Liver (tissue), 9 donors: ENCODE results near the gene EIF4G3. TPM values are rescaled to one million over a fixed set of nuclear protein-coding genes. Genes with fewer than 3 reads are reported as not detected.

ENCODE experiments used
- DNase-seq: peaks from one replicate; pipeline ENCODE4 v3.0.0-alpha.2; 2017; ENCODE audit warnings: low spot score
- H3K27ac ChIP-seq, 2 donors: one replicate each; pipeline ENCODE4 v1.7.0; 2013; ENCODE audit warnings: inconsistent platforms in 2 of 2, low read length in 2 of 2, control low read depth in 1 of 2, low read depth in 1 of 2, mild to moderate bottlenecking in 1 of 2
- H3K27me3 ChIP-seq, 4 donors: one replicate each; pipeline versions ENCODE4 v1.6.1 to v1.7.0; 2013; ENCODE audit warnings: low read length in 3 of 4, inconsistent platforms in 1 of 4, mild to moderate bottlenecking in 1 of 4, moderate library complexity in 1 of 4; ENCODE audit not compliant: control insufficient read depth in 4 of 4, insufficient read depth in 4 of 4
- H3K36me3 ChIP-seq, 4 donors: one replicate each; pipeline versions ENCODE4 v1.6.1 to v1.7.0; 2013; ENCODE audit warnings: low read length in 3 of 4, mild to moderate bottlenecking in 3 of 4, low read depth in 1 of 4, moderate library complexity in 1 of 4; ENCODE audit not compliant: control insufficient read depth in 4 of 4, insufficient read depth in 3 of 4
- H3K4me1 ChIP-seq, 4 donors: one replicate each; pipeline versions ENCODE4 v1.6.1 to v1.7.0; 2013; ENCODE audit warnings: low read length in 3 of 4, mild to moderate bottlenecking in 3 of 4, moderate library complexity in 1 of 4; ENCODE audit not compliant: control insufficient read depth in 4 of 4, insufficient read depth in 4 of 4
- H3K4me3 ChIP-seq, 3 donors: one replicate each; pipeline versions ENCODE4 v1.6.1 to v1.7.0; 2013; ENCODE audit warnings: low read length in 3 of 3, control low read depth in 1 of 3, low read depth in 1 of 3, mild to moderate bottlenecking in 1 of 3
- H3K9ac ChIP-seq, 2 donors: one replicate each; pipeline ENCODE4 v1.7.0; 2013; ENCODE audit warnings: low read length in 2 of 2, mild to moderate bottlenecking in 2 of 2, moderate library complexity in 2 of 2, control low read depth in 1 of 2, low read depth in 1 of 2
- H3K9me3 ChIP-seq, 4 donors: one replicate each; pipeline versions ENCODE4 v1.6.1 to v1.7.0; 2013; ENCODE audit warnings: low read length in 3 of 4; ENCODE audit not compliant: control insufficient read depth in 4 of 4
- ATF3 ChIP-seq: IDR thresholded peaks from 2 replicates; pipeline ENCODE4 v1.6.1; 2016; ENCODE audit warnings: antibody characterized with exemption
- CTCF ChIP-seq: fragments of 150-350 bp; IDR thresholded peaks from 2 replicates; pipeline ENCODE4 v1.5.1; 2017; ENCODE audit warnings: improper control_type of control experiment, low read depth, low read length; ENCODE audit not compliant: missing input control
- EGR1 ChIP-seq, 2 donors: IDR thresholded peaks; 2 replicates each; pipeline ENCODE4 v1.6.1; 2016 to 2018; ENCODE audit warnings: antibody characterized with exemption in 2 of 2, low read depth in 2 of 2
- FOXA1 ChIP-seq: IDR thresholded peaks from 2 replicates; pipeline ENCODE4 v1.6.1; 2016; ENCODE audit warnings: antibody characterized with exemption
- HNF4A ChIP-seq, 2 donors: conservative IDR thresholded peaks; 2 replicates each; pipeline ENCODE4 v1.6.1; 2016; ENCODE audit warnings: antibody characterized with exemption in 2 of 2, mild to moderate bottlenecking in 2 of 2
- HNF4G ChIP-seq: IDR thresholded peaks from 2 replicates; pipeline ENCODE4 v1.6.1; 2016; ENCODE audit warnings: antibody characterized with exemption
- JUND ChIP-seq, 2 donors: IDR thresholded peaks; 2 replicates each; pipeline ENCODE4 v1.6.1; 2016; ENCODE audit warnings: antibody characterized with exemption in 2 of 2
- MAX ChIP-seq: IDR thresholded peaks from 2 replicates; pipeline ENCODE4 v1.6.1; 2016; ENCODE audit warnings: antibody characterized with exemption
- NR2F2 ChIP-seq: IDR thresholded peaks from 2 replicates; pipeline ENCODE4 v1.6.1; 2016; ENCODE audit warnings: antibody characterized with exemption
- RXRA ChIP-seq, 2 donors: IDR thresholded peaks; 2 replicates each; pipeline ENCODE4 v1.6.1; 2017 to 2018; ENCODE audit warnings: antibody characterized with exemption in 2 of 2, mild to moderate bottlenecking in 1 of 2
- SP1 ChIP-seq: IDR thresholded peaks from 2 replicates; pipeline ENCODE4 v1.6.1; 2018; ENCODE audit warnings: antibody characterized with exemption, mild to moderate bottlenecking
- TAF1 ChIP-seq: conservative IDR thresholded peaks from 2 replicates; pipeline ENCODE4 v1.6.1; 2016; ENCODE audit warnings: antibody characterized with exemption, mild to moderate bottlenecking
- ZBTB33 ChIP-seq: IDR thresholded peaks from 2 replicates; pipeline ENCODE4 v1.6.1; 2016; ENCODE audit warnings: antibody characterized with exemption
- WGBS: extraction: QIAGEN DNeasy Blood & Tissue Kit; methylation state at CpG from one replicate; pipeline ENCODE4 v1.1.7; 2013; 5-methylcytosine and 5-hydroxymethylcytosine counted together
- polyA plus RNA-seq, 2 donors: library from polyadenylated mRNA; stranded (reverse) in 1 of 2; unstranded in 1 of 2; fragments of 200-250 nt in 1 of 2; fragments of >200 nt in 1 of 2; fragmentation: Nextera tagmentation in 1 of 2; extraction: Ambion mirVana in 1 of 2; gene quantifications; one replicate each; pipeline versions ENCODE4 v1.2.1 to v1.2.3, GENCODE V29; 2013 to 2015
- total RNA-seq, 2 donors: library from RNA; depleted of rRNA; stranded (reverse); fragments of >200 nt; gene quantifications; one replicate each; pipeline ENCODE4 v1.2.3, GENCODE V29; 2014
- donor health status: healthy.
- donor health status: healthy.
- donor health status: healthy.
- donor health status: healthy.
- donor health status: healthy.

EIF4G3 gene
- total and polyA plus RNA-seq, 4 donors, result 7.6 to 22.8 (median 11.7) TPM

- no peak for TF ChIP-seq CTCF
- no peak for TF ChIP-seq FOXA1
- TF ChIP-seq HNF4G, result no peak
- no peak for TF ChIP-seq NR2F2
- no peak for TF ChIP-seq TAF1
- TF ChIP-seq HNF4A (conservative IDR thresholded peaks at IDR 0.05), result no peak
- no peak for TF ChIP-seq ZBTB33
- TF ChIP-seq JUND (IDR thresholded peaks at IDR 0.05), result no peak
- no peak for TF ChIP-seq SP1
Observed at GRCh38 chr1:21156019-21156418, 20.7 kb downstream of the EIF4G3 start (continued).

- Histone ChIP-seq H3K27ac (no peak overlapping the region), H3K36me3 (peaks cover 0 to 2% (median 0%) of the 10 kb centered on the region in 4 donors), H3K9ac (no peak overlapping the region), H3K9me3 (no peaks in the 10 kb centered on the region), H3K4me3 (no peak overlapping the region), H3K27me3 (no peaks in the 10 kb centered on the region), H3K4me1 (peaks cover 0 to 5% (median 0%) of the 10 kb centered on the region in 4 donors)
- no peak for TF ChIP-seq SP1
- no peak for TF ChIP-seq FOXA1
- TF ChIP-seq MAX, result no peak
- no peak for TF ChIP-seq RXRA (IDR thresholded peaks at IDR 0.05)
- TF ChIP-seq CTCF, result no peak
- TF ChIP-seq EGR1 (IDR thresholded peaks at IDR 0.05; ENCODE audit: low read depth in 2 of 2), result no peak
- no peak for TF ChIP-seq ZBTB33
- no peak for TF ChIP-seq TAF1
- 85% methylated on average over 3 of the region's 3 CpGs for WGBS
- DNase-seq, result no peak
Observed at GRCh38 chr1:21154717-21155116, 22.0 kb downstream of the EIF4G3 start.

GRCh38 chr1:21153388-21153787, 23.3 kb downstream of the EIF4G3 start:
- Histone ChIP-seq H3K4me1 (peaks cover 0 to 5% (median under 1%) of the 10 kb centered on the region in 4 donors), H3K4me3 (no peak overlapping the region), H3K36me3 (peaks cover 0 to 2% (median 0%) of the 10 kb centered on the region in 4 donors), H3K9me3 (no peaks in the 10 kb centered on the region), H3K27me3 (no peaks in the 10 kb centered on the region), H3K27ac (no peak overlapping the region), H3K9ac (no peak overlapping the region)
- DNase-seq, result no peak
- TF ChIP-seq ATF3 (no peak), MAX (no peak)
- 72% methylated on average over 6 of the region's 6 CpGs for WGBS
